ENCODE data around the gene RHOT2. TPM values are rescaled to one million over a fixed set of nuclear protein-coding genes. Genes with fewer than 3 reads are reported as not detected.

RHOT2 gene
- total RNA-seq, 1 donor from 2014 or later = 90.3 TPM

DNA sequence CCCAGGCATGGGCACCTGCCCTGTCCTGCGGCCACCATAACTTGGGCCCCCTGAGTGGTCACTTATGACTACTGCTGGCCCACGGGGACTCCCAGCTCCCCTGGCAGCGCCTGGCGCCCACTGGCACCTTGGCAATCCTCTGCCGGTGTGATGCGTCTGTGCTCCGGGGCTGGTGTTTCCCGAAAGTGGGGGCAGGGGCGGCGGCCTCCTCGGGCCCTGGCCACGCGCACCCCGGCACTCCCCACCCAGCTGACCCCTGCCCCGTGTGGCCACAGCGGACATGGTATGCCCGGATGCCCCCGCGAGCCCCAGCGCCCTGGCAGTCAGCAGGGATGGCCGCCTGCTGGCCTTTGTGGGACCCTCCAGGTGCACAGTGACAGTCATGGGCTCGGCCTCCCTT, 10.4 kb upstream of the RHOT2 start:
- intact Hi-C loops (cut with micrococcal nuclease) = no loop called here
- TF ChIP-seq, protein P1, sequence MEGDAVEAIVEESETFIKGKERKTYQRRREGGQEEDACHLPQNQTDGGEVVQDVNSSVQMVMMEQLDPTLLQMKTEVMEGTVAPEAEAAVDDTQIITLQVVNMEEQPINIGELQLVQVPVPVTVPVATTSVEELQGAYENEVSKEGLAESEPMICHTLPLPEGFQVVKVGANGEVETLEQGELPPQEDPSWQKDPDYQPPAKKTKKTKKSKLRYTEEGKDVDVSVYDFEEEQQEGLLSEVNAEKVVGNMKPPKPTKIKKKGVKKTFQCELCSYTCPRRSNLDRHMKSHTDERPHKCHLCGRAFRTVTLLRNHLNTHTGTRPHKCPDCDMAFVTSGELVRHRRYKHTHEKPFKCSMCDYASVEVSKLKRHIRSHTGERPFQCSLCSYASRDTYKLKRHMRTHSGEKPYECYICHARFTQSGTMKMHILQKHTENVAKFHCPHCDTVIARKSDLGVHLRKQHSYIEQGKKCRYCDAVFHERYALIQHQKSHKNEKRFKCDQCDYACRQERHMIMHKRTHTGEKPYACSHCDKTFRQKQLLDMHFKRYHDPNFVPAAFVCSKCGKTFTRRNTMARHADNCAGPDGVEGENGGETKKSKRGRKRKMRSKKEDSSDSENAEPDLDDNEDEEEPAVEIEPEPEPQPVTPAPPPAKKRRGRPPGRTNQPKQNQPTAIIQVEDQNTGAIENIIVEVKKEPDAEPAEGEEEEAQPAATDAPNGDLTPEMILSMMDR (IDR thresholded peaks at IDR 0.05; ENCODE audit: borderline replicate concordance) = no peak
- H3K4me1 ChIP-seq = peaks cover 16% of the 10 kb centered on the region
- H3K9me3 ChIP-seq (replicated peaks) = no peaks in the 10 kb centered on the region
- no peaks in the 10 kb centered on the region for H3K27me3 ChIP-seq (ENCODE audit: low read depth)
- no peaks in the 10 kb centered on the region for H3K36me3 ChIP-seq
- no peak overlapping the region for H3K4me3 ChIP-seq
- no peak for DNase-seq
- H3K27ac ChIP-seq (replicated peaks) = no peak overlapping the region

- no peak overlapping the region for H3K4me3 ChIP-seq
- intact Hi-C loops (cut with micrococcal nuclease) = no loop called here
- DNase-seq = no peak
- no peaks in the 10 kb centered on the region for H3K27me3 ChIP-seq (ENCODE audit: low read depth)
- H3K36me3 ChIP-seq = no peaks in the 10 kb centered on the region
- TF ChIP-seq, protein P1 (IDR thresholded peaks at IDR 0.05; ENCODE audit: borderline replicate concordance) = no peak
- no peaks in the 10 kb centered on the region for H3K9me3 ChIP-seq (replicated peaks)
- H3K27ac ChIP-seq (replicated peaks) = no peak overlapping the region
- H3K4me1 ChIP-seq = peaks cover 16% of the 10 kb centered on the region
Measured at GRCh38 chr16:658679-659571, 9.0 kb upstream of the RHOT2 start.

- Histone ChIP-seq H3K27me3 (ENCODE audit: low read depth) (no peaks in the 10 kb centered on the region), H3K4me1 (peaks cover 16% of the 10 kb centered on the region), H3K36me3 (no peaks in the 10 kb centered on the region), H3K27ac (replicated peaks) (no peak overlapping the region), H3K9me3 (replicated peaks) (no peaks in the 10 kb centered on the region), H3K4me3 (no peak overlapping the region)
- DNase-seq = no peak
- intact Hi-C loops (cut with micrococcal nuclease) = no loop called here
- TF ChIP-seq, protein P1 (IDR thresholded peaks at IDR 0.05; ENCODE audit: borderline replicate concordance) = no peak
Measured at GRCh38 chr16:659618-660017, 8.3 kb upstream of the RHOT2 start.

GRCh38 chr16:660132-660458, 7.8 kb upstream of the RHOT2 start:
- Histone ChIP-seq H3K27ac (replicated peaks) (peak overlapping the region; percentile 69), H3K27me3 (ENCODE audit: low read depth) (no peaks in the 10 kb centered on the region), H3K9me3 (replicated peaks) (no peaks in the 10 kb centered on the region), H3K4me3 (peak overlapping the region; percentile 52), H3K4me1 (peaks cover 16% of the 10 kb centered on the region), H3K36me3 (no peaks in the 10 kb centered on the region)
- TF ChIP-seq, protein P1 (IDR thresholded peaks at IDR 0.05; ENCODE audit: borderline replicate concordance) = no peak
- intact Hi-C loops (cut with micrococcal nuclease) = no loop called here
- no peak for DNase-seq

GRCh38 chr16:660459-661183, 7.3 kb upstream of the RHOT2 start:
- no peaks in the 10 kb centered on the region for H3K36me3 ChIP-seq
- intact Hi-C loops (cut with micrococcal nuclease) = no loop called here

More at GRCh38 chr16:660459-661183, 7.3 kb upstream of the RHOT2 start:
- Histone ChIP-seq H3K27me3 (ENCODE audit: low read depth) (no peaks in the 10 kb centered on the region), H3K9me3 (replicated peaks) (no peaks in the 10 kb centered on the region), H3K27ac (replicated peaks) (peak overlapping the region; percentile 77), H3K4me3 (peak overlapping the region; percentile 52), H3K4me1 (peaks cover 16% of the 10 kb centered on the region)
- peak; percentile 90 for DNase-seq
- TF ChIP-seq, protein P1 (IDR thresholded peaks at IDR 0.05; ENCODE audit: borderline replicate concordance) = peak; percentile 76

All from left ventricle myocardium inferior (tissue), 1 donor.